Fibroblast of the aortic adventitia (primary cell): ENCODE data around the gene LGMN. TPM values are rescaled to one million over a fixed set of nuclear protein-coding genes. Genes with fewer than 3 reads are reported as not detected.

ENCODE experiments used
- DNase-seq: peaks from one replicate; pipeline ENCODE4 v3.0.0-alpha.2; 2010; ENCODE audit warnings: low read depth
- H3K4me3 ChIP-seq: 2 replicates; pipeline ENCODE4 v1.5.1; 2011; ENCODE audit warnings: low read depth, mild to moderate bottlenecking, control low read depth, low read length, moderate library complexity
- CTCF ChIP-seq: IDR thresholded peaks from 2 replicates; pipeline ENCODE4 v1.5.1; 2011; ENCODE audit warnings: mild to moderate bottlenecking, low read length, control low read depth, inconsistent platforms; ENCODE audit not compliant: insufficient read depth
- total RNA-seq: library from RNA; depleted of rRNA; stranded (reverse); fragments of >200 nt; gene quantifications from 2 replicates; pipeline ENCODE4 v1.2.3, GENCODE V29; 2012; ENCODE audit warnings: low replicate concordance

The LGMN gene
- total RNA-seq, 1 donor: 28.6 TPM

DNA sequence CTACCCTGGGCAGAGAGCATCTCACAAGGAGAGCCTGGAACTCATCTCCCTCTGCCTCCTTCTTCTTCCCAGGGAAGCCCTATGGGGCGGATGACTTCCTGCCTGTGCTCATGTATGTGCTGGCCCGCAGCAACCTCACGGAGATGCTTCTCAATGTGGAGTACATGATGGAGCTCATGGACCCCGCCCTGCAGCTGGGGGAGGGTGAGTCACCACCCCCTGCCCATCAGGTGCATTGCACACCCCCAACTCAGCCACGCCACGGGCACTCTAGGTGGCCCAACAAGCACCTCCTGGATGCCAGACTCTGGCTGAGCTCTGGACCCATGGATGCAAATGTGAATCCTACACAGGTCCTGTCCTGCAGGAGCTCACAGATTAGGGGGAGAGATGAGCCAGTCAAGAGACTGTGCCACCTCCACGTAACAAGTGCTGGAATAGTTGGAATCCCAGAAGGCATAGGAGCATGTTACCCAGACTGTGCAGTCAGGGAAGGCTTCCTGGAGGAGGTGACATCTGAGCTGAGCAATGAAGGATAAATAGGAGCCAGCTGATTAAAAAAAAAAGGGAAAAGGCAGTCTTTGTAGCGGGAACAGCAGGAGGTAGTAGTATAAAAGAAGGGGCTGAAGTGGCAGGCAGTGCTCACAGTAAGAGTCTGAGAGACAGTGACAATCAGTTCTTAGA, 71.9 kb downstream of the LGMN start:
- TF ChIP-seq CTCF: no peak
- DNase-seq: no peak
- no peak overlapping the region for H3K4me3 ChIP-seq

DNA sequence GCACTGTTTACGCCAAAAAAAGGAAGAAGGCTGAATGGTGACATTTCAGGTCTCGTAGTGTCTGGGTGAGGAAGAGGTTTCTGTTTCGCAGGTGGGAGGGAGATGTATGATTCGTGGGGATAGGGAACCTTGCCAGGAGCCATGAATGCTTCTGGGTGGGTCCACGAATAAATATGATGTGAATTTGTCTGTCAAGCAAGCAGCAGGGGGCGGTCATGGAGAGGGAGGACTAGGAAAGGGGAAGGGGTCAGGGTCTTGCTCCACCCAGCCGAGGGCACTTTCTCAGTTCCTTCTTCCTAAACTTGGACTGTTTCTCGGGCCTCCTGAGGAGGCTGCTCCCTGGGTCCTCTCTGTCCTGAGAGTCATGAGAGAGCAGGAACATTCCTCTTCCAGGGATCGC, 72.5 kb downstream of the LGMN start:
- DNase-seq: no peak
- TF ChIP-seq CTCF: no peak
- no peak overlapping the region for H3K4me3 ChIP-seq

DNA sequence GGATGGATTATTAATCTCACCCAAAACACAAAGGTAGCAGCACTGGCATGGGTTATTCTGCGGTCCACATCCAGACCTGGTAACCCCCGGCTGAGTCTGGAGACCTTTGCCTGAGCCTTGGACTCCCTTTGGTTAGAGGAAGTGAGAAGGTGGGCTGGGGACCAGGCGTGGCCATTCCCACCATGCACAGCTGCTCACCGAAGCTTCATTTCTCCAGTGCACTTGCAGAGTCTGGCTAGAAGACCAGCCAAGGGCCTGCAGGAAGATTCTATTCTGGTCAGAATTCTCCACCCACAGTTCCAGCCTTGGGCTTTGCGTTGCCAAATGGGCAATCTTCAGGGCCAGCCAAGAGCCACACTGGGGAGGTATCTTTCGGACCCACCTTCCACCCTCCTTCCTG, 73.0 kb downstream of the LGMN start:
- no peak for DNase-seq
- H3K4me3 ChIP-seq: no peak overlapping the region
- TF ChIP-seq CTCF: no peak

GRCh38 chr14:92673601-92674150, 74.8 kb downstream of the LGMN start:
- H3K4me3 ChIP-seq: no peak overlapping the region
- no peak for DNase-seq
- TF ChIP-seq CTCF: no peak

- DNase-seq: peak; percentile 22
- TF ChIP-seq CTCF: no peak
- H3K4me3 ChIP-seq: no peak overlapping the region
Observed at GRCh38 chr14:92670643-92671366, 77.6 kb downstream of the LGMN start.

GRCh38 chr14:92670160-92670559, 78.3 kb downstream of the LGMN start:
- TF ChIP-seq CTCF: peak; percentile 42
- peak; percentile 93 for DNase-seq

More at GRCh38 chr14:92670160-92670559, 78.3 kb downstream of the LGMN start:
- H3K4me3 ChIP-seq: no peak overlapping the region
